AG09319 (cell line): ENCODE measurements around the gene CENPP.

Experiments
- DNase-seq: peaks from one replicate; pipeline ENCODE4 v3.0.0-alpha.2; 2010; ENCODE audit warnings: low read depth; ENCODE audit errors: extremely low read depth
- TF ChIP-seq, protein P1 (sequence below): IDR thresholded peaks from 2 replicates; pipeline ENCODE4 v1.5.1; 2011; ENCODE audit warnings: low read depth, mild to moderate bottlenecking, inconsistent platforms, low read length, moderate library complexity

The CENPP gene

DNA sequence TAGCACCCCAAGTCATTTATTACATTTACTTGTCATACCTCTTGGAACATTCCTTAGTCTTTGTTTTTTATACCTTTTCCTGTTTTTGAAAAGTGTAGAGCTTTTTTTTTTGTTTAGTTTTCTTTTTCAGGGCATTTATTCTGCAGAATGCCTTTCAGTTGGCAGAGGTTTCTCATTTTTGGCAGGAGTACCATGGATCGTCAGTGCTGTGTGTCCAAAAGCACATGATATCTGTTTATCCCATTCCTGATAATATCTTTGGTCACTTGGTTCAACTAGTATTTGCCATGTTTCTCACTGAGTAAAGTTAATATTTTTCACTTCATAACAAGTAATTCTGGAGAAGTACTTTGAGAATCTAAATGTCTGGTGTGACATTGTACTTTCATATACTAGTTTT is 67.9 kb downstream of the CENPP start:
- no peak for DNase-seq
- TF ChIP-seq, protein P1, sequence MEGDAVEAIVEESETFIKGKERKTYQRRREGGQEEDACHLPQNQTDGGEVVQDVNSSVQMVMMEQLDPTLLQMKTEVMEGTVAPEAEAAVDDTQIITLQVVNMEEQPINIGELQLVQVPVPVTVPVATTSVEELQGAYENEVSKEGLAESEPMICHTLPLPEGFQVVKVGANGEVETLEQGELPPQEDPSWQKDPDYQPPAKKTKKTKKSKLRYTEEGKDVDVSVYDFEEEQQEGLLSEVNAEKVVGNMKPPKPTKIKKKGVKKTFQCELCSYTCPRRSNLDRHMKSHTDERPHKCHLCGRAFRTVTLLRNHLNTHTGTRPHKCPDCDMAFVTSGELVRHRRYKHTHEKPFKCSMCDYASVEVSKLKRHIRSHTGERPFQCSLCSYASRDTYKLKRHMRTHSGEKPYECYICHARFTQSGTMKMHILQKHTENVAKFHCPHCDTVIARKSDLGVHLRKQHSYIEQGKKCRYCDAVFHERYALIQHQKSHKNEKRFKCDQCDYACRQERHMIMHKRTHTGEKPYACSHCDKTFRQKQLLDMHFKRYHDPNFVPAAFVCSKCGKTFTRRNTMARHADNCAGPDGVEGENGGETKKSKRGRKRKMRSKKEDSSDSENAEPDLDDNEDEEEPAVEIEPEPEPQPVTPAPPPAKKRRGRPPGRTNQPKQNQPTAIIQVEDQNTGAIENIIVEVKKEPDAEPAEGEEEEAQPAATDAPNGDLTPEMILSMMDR: no peak

DNA sequence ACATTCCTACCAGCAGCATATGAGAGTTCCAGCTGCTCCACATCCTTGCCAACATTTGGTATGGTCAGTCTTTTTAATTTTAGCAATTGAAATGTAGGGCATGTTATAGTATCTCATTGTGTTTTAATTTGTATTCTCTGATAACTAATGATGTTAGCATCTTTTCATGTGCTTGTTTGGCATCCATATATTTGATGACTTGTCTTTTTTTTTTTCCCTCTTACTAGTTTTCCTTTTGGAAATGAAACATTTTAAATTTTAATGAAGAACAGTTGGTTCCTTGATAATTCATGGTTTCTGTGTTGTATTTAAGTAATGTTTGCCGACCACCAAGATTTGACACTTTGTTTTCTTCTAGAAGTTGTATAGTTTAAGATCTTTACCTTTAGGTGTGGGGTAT is 69.9 kb downstream of the CENPP start:
- TF ChIP-seq, protein P1: no peak
- no peak for DNase-seq

DNA sequence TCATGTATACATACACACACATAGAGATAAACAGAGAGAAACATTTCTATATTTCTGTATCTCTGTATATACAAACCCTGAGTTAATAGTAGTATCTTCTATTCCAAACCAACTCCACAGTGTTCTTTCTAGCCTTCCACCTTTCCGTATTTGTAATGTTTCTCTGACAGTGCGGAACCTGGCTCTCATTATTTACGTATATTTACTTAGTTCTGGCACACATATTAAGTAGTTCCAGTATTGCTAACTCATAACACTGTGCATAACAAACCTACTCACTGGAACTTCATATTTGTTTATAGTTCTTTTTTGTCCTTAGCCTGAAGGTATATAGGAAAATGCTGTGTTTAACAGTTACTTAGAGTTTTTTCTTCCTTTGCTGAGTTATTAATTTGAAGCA is 72.1 kb downstream of the CENPP start:
- DNase-seq: no peak
- TF ChIP-seq, protein P1: no peak

DNA sequence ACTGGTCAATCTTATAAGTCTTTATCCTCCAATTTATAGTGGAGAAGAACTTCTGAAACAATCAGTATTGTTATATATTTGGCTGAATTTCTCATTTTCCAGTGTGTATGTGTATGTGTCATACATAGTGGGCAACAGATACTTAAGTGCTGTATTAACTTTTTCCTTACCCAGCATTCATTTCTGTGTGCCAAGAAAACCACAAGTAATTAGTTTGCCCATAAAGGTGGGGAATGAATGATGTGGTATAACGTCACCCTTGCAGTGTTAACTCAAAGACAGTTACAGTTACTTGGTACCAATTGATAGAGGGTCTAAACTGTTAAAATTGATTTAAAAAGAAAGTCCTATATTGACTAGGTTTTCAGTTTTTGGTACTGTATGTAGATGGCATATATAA is 76.6 kb downstream of the CENPP start:
- TF ChIP-seq, protein P1: no peak
- no peak for DNase-seq

DNA sequence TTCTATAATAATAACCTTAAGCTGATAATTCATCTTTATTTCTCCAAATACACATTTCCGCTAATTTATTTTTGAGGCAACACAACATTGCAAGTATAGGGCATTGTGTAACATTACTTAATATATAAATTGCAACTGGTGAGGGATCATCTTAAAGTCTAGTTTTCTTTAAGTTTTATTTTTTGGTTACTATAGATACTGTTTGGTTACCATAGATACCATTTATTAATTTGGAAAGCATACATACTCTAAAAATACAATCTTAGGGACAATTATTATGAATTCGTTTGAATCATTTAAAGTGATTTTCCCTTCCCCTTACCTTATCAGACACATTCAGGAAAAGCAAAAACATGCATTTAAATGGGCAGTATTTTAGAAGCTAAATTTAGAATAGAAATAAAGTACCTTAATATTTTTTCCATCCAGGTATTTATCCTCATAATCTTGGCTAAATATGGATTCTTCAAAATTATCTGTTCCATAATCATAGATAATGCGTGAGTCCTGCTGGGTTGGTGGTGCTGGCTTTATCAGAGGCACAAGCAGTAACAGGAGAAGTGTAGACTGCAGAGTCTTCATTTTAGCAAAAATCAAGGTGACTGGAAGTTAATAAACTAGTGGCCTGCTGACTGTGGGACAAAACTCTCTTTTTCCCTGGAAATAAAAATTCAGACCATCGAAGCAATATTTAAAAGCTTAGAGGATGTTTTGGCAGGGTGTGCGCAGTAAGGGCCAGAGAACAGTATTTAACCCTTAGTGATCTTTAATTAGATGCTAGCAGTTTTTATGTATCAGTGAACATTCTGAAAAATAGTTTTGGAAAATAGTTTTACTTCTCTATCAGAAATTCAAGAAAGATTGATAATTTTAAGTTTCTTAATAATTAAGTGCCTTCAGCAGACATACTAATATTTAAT is 77.3 kb downstream of the CENPP start:
- DNase-seq: no peak
- TF ChIP-seq, protein P1: no peak

DNA sequence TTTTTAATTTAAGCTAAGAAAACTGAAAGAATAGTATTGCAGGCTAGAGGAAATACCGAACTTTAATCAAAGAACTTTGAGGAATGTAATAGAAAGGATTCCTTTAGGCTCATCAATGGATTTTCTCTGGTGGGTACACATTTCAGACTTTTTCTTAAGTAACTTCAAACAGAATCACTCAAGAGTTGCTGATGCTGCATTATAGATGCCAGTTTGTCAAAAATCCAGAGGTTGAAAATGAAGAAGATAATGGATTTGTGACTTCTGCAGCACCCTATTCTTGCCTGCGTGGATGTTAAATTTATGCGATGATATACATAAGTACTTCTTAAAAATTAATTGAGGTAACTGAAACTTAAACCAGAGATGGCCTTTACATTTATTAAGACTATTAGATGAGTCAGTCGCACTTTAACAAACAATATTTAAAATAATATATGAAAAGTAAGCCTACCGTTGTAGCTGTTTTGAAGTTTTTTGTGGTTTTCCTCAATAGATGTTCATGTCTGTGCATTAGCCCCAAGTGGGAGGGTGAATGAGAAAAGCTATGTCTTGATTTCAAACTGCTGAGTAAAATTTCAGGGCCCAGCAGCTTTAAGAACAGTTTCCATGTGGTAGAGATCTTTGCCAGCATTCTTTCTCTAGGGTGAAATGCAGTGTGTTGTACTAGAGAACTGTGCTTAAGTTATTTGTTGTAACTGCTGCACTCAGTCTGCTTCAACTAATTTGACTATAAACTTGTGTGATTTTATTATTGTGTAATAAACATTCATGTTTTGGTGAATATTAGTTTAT is 78.5 kb downstream of the CENPP start, which contains the start of gene OGN:
TSS of gene OGN (minus strand) at position 537 of the 795 bp plus-strand sequence. CDS start 1,171 bp downstream, outside the sequence.
- DNase-seq: no peak
- TF ChIP-seq, protein P1: no peak

DNA sequence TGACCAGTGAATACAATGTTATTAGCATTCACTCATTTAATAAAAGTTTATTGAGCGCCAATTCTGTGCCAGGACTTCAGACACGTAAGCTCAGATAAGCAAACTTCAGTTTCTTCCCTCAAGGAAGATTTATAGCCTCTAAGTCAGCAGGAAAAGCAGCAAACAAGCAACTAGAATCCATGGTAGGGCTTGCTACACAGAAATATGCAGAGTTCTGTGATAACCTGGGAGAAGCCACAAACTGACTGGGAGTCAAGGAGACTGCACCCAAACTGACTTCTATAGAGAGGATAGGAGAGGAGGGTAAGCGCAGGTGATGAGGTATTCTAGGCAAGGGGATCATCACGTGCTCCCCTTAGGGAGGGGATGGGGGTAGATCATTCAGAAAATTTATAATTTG is 80.1 kb downstream of the CENPP start:
- DNase-seq: no peak
- TF ChIP-seq, protein P1: no peak
